Heart left ventricle (tissue), 16 donors: ENCODE measurements around the gene RAPSN. TPM values are rescaled to one million over a fixed set of nuclear protein-coding genes. Genes with fewer than 3 reads are reported as not detected.

Source experiments
- ATAC-seq, 4 donors: fragments of 200-7000 bp; cut with Tn5 transposase; one replicate each; pipeline ENCODE4 v1.9.1; 2020 to 2022; ENCODE audit warnings: moderate library complexity in 4 of 4, mild to moderate bottlenecking in 3 of 4, moderate number of reproducible peaks in 1 of 4
- DNase-seq, 5 donors: peaks; one replicate each; pipeline ENCODE4 v3.0.0-alpha.2; 2020
- H3K27ac ChIP-seq, 12 donors: fragments of 200-600 bp; sonication (generic) in 4 of 12; one replicate each; pipeline versions ENCODE4 v1.5.0 to v1.8.0; 2016 to 2022; ENCODE audit warnings: mild to moderate bottlenecking in 2 of 12
- H3K27me3 ChIP-seq, 9 donors: fragments of 200-600 bp; sonication (generic) in 2 of 9; one replicate each; pipeline versions ENCODE4 v1.5.1 to v1.8.0; 2016 to 2022; ENCODE audit warnings: mild to moderate bottlenecking in 3 of 9
- H3K36me3 ChIP-seq, 9 donors: fragments of 200-600 bp; sonication (generic) in 2 of 9; one replicate each; pipeline versions ENCODE4 v1.5.0 to v1.8.0; 2018 to 2022; ENCODE audit warnings: mild to moderate bottlenecking in 2 of 9
- H3K4me1 ChIP-seq, 12 donors: fragments of 200-600 bp; sonication (generic) in 4 of 12; one replicate each; pipeline versions ENCODE4 v1.5.0 to v1.8.0; 2016 to 2022; ENCODE audit warnings: mild to moderate bottlenecking in 3 of 12
- H3K4me3 ChIP-seq, 12 donors: fragments of 200-600 bp; sonication (generic) in 4 of 12; one replicate each; pipeline versions ENCODE4 v1.5.0 to v1.8.0; 2017 to 2022; ENCODE audit warnings: mild to moderate bottlenecking in 9 of 12, moderate library complexity in 4 of 12
- H3K9me3 ChIP-seq, 12 donors: fragments of 200-600 bp; sonication (generic) in 4 of 12; one replicate each; pipeline versions ENCODE4 v1.5.0 to v1.8.0; 2016 to 2022; ENCODE audit warnings: mild to moderate bottlenecking in 1 of 12
- POLR2A ChIP-seq, 2 donors: fragments of 450-650 bp; IDR thresholded peaks; one replicate each; pipeline ENCODE4 v1.6.1; 2017; ENCODE audit warnings: antibody characterized with exemption in 2 of 2, mild to moderate bottlenecking in 2 of 2, moderate library complexity in 2 of 2
- WGBS, 4 donors: extraction: QIAGEN DNeasy Blood & Tissue Kit in 2 of 4; methylation state at CpG; one replicate each; pipeline versions ENCODE4 v1.1.5 to v1.1.7; 2013 to 2018; 5-methylcytosine and 5-hydroxymethylcytosine counted together
- intact Hi-C, 10 donors: fragments of 100-400 bp; cut with DNase I; formaldehyde crosslinking; loops; one replicate each; pipeline versions ENCODE4 v1.11.1 to v1.14.2; 2022
- polyA plus RNA-seq, 2 donors: library from polyadenylated mRNA; stranded (reverse); fragments of 200-250 nt; gene quantifications; one replicate each; pipeline ENCODE4 v1.2.3, GENCODE V29; 2013
- total RNA-seq, 9 donors: library from RNA; depleted of rRNA in 2 of 9; stranded (reverse); fragments of >200 nt in 2 of 9; fragmentation: NEBNext Ultra II Directional in 3 of 9; extraction: Animal tissue kit (Norgen Biotek cat#: 25700) in 3 of 9; gene quantifications; one replicate each; pipeline versions ENCODE4 v1.1.0 to v1.2.4, GENCODE V29; 2016 to 2023
- TF ChIP-seq, protein P1 (sequence below), 12 donors: fragments of 200-600 bp; sonication (generic) in 4 of 12; IDR thresholded peaks; one replicate each; pipeline versions ENCODE4 v1.5.0 to v1.8.0; 2018 to 2022; ENCODE audit warnings: antibody characterized with exemption in 12 of 12, mild to moderate bottlenecking in 5 of 12
- donor health status: ischemic (EF 13 %, LVEDD 7.1; RV severe dilation, severe dysfunction).
- donor health status: healthy with polysubstance abuse.
- donor health status: DM: no; HTN: yes; CAD: no.
- donor health status: DM: no; HTN: no; CAD: no.
- donor health status: ischemic (EF 25% LVEDD 6.9; RV normal size, moderate dysfunction).
- donor health status: ischemic (EF 25% LVEDD 5.7; RV mildly dilated, moderate dysfunction).
- donor health status: healthy.
- donor health status: DM: yes; HTN: yes; CAD: no.
- donor health status: ischemic (EF 35%, LVEDD 5.7; RV mildly dilated, moderate dysfunction).
- donor health status: nonischemic (EF 11% LVEDD 7.7; RV severe dilation, severe dysfunction).
- donor health status: DM: yes; HTN: yes; CAD: no.
- donor health status: PGD.
- donor health status: ischemic (EF 29% LVEDD 5.4; RV normal size, mild dysfunction).
- donor health status: nonischemic (EF 23%, LVEDD 6.1; RV moderate dilation, normal function).

The RAPSN gene
- total and polyA plus RNA-seq, 11 donors, result 0.43 to 6.5 (median 3.2) TPM

DNA sequence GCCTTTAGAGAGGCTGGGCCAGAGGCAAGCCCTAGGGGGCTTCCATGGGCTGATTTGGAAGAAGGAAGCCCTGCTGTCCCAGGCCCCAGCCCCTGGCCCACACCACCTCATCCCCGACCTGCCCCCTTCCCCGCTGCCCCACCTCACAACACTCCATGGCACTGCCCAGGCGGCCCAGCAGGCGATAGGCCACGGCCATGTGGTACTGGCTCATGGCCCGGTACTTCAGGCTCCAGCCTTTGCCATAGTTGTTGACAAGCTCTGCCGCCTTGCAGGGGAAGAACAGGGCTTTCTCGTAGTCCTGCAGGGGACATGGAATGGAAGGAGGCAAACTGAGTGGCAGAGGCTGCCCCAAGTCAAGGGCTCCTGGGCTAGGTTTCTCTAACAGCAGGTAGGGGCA lies 6.4 kb downstream of the RAPSN start:
- ATAC-seq, result peak; percentile 83 to 92 (median 87)
- Histone ChIP-seq H3K27me3 (no peaks in the 10 kb centered on the region), H3K4me3 (no peak overlapping the region), H3K36me3 (no peaks in the 10 kb centered on the region), H3K4me1 (peaks cover 0 to 19% (median 4%) of the 10 kb centered on the region in 12 donors), H3K27ac (peak overlapping the region in 5 of 12 donors; percentile 17 to 76 (median 48)), H3K9me3 (no peaks in the 10 kb centered on the region)
- 48 to 100% (median 56%) methylated on average over 5 to 8 of the region's 8 CpGs for WGBS, 4 donors
- DNase-seq, result peak; percentile 61 to 81 (median 72)
- TF ChIP-seq, protein P1, sequence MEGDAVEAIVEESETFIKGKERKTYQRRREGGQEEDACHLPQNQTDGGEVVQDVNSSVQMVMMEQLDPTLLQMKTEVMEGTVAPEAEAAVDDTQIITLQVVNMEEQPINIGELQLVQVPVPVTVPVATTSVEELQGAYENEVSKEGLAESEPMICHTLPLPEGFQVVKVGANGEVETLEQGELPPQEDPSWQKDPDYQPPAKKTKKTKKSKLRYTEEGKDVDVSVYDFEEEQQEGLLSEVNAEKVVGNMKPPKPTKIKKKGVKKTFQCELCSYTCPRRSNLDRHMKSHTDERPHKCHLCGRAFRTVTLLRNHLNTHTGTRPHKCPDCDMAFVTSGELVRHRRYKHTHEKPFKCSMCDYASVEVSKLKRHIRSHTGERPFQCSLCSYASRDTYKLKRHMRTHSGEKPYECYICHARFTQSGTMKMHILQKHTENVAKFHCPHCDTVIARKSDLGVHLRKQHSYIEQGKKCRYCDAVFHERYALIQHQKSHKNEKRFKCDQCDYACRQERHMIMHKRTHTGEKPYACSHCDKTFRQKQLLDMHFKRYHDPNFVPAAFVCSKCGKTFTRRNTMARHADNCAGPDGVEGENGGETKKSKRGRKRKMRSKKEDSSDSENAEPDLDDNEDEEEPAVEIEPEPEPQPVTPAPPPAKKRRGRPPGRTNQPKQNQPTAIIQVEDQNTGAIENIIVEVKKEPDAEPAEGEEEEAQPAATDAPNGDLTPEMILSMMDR (IDR thresholded peaks at IDR 0.05), result no peak
- no peak for TF ChIP-seq POLR2A (IDR thresholded peaks at IDR 0.05)
- intact Hi-C loops, result no loop called here

DNA sequence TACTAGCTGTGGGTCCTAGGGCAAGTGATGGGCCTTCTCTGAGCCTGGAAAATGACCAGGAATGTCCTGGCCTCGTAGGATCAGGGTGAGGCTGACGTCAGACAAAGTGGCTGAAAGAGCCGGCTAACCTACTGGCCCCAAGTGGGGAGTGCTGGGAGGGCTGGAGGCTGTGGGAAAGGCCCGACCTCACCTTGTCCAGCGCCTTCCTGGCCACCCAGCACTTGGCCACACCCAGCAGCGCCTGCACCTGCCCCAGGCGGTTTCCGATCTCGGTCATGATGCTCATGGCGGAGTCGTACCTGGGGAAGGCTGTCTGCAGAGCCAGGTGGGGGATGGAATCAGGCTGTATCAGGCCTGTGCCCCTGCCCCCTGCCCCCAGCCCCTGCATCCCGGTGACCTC lies 7.5 kb downstream of the RAPSN start:
- no peak for TF ChIP-seq POLR2A (IDR thresholded peaks at IDR 0.05)
- TF ChIP-seq, protein P1 (IDR thresholded peaks at IDR 0.05), result no peak
- DNase-seq, result peak in 1 of 5 donors; percentile 38
- Histone ChIP-seq H3K4me3 (no peak overlapping the region), H3K9me3 (no peaks in the 10 kb centered on the region), H3K27me3 (no peaks in the 10 kb centered on the region), H3K27ac (no peak overlapping the region), H3K4me1 (peaks cover 0 to 22% (median 6%) of the 10 kb centered on the region in 12 donors), H3K36me3 (no peaks in the 10 kb centered on the region)
- WGBS, 4 donors, result 78 to 90% (median 86%) methylated on average over 10 to 12 of the region's 12 CpGs
- intact Hi-C loops, result no loop called here
- ATAC-seq, result no peak

DNA sequence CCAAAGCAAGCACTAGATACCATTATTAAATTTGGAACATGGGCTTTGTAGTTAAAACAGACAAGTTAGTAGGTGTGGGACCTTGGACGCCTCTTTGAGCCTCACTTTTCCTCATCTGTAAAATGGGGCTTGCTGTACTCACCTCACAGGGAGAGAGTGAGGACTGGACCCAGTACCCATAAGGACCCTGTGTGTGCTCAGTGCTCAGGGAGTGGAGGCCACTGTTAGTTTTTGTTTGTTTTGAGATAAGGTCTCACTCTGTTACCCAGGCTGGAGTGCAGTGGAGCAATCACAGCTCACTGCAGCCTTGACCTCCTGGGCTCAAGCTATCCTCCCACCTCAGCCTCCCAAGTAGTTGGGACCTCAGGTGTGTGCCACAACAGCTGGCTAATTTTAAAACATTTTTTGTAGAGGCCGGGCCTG lies 8.9 kb downstream of the RAPSN start:
- H3K9me3 ChIP-seq, result no peaks in the 10 kb centered on the region
- H3K4me1 ChIP-seq, result peaks cover 0 to 22% (median 6%) of the 10 kb centered on the region in 12 donors
- intact Hi-C loops, result no loop called here
- no peak overlapping the region for H3K27ac ChIP-seq
- H3K27me3 ChIP-seq, result no peaks in the 10 kb centered on the region
- WGBS, 4 donors, result 44 to 91% (median 89%) methylated on average over 2 of the region's 2 CpGs
- DNase-seq (no peak), ATAC-seq (no peak)
- no peak overlapping the region for H3K4me3 ChIP-seq
- H3K36me3 ChIP-seq, result no peaks in the 10 kb centered on the region
- TF ChIP-seq POLR2A (IDR thresholded peaks at IDR 0.05), result no peak
- TF ChIP-seq, protein P1 (IDR thresholded peaks at IDR 0.05), result no peak

DNA sequence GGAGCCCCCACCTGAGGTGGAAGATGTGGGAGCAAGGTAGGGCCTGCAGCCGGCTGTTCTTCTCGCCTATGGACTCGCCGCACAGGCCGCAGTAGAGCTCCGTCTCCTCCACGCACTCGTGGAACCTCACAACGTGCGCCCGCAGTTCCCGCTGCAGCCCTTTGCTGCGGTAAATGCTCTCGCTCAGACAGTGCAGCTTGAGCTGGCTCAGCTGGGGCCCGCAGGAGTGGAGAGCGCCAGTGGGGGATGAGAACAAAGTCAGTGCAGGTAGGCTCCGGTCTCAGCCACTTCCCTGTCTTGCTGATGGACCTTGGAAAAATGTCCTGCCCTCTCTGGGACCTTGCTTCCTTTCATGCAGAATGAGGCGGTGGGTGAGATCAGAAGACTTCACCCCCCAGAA lies 10.2 kb downstream of the RAPSN start:
- Histone ChIP-seq H3K9me3 (no peaks in the 10 kb centered on the region), H3K36me3 (no peaks in the 10 kb centered on the region), H3K4me3 (no peak overlapping the region), H3K27ac (no peak overlapping the region), H3K27me3 (no peaks in the 10 kb centered on the region), H3K4me1 (peaks cover 0 to 26% (median 8%) of the 10 kb centered on the region in 12 donors)
- 88 to 93% (median 91%) methylated on average over 16 to 18 of the region's 18 CpGs for WGBS, 4 donors
- intact Hi-C loops, result no loop called here
- DNase-seq, result no peak
- ATAC-seq, result no peak
- TF ChIP-seq POLR2A (IDR thresholded peaks at IDR 0.05), result no peak
- TF ChIP-seq, protein P1 (IDR thresholded peaks at IDR 0.05), result no peak
